Medulla oblongata (tissue), 1 donor: Measurements from ENCODE around the gene SLC6A9.

Source experiments
- DNase-seq: peaks from one replicate; pipeline ENCODE4 v3.0.0-alpha.2; 2015; ENCODE audit errors: extremely low spot score

The SLC6A9 gene

DNA sequence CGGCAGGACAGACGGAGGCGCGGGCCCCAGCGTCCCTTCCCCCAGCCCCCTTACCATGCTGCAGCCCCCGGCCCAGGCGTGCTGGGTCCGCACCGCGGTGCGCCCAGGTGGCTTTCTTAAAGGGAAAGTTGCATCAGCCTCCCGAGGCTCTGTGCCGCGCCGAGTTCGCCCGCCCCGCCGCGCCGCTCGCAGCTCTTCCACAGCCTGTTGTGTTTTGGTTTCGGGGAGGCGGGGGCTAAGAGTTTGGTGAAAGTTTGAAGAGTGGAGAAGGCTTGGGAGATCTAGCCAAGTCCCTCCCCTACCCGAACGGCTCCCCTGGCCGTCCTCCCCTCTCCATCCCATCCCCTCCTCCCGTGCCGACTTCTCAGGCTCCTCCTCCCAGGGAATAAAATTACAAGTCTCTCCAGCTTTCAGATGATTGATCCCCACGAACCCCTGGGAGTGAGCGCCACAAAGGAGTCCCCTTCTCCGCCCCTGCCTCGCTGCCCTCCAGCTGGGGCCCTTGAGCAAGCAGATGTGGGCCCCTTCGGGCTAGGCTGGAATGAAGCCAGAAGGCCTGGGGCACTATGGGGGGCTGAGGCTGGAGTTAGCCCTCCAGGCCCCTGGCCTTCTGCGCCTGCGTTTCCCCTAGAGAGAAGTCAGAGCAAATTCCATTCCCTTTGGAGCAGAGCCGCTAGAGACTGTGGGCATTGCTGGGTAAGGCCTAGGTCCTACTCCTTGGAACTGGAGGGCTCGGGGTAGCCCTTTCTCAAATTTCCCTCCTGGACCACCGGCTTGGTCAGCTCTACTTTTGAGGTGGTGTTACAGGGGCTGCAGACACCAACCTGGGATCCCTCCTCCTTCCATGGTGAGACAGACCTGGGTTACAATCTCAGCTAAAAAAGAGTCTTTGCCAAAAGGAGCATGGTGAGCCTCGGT, at the start of gene SLC6A9:
Gene SLC6A9 (minus strand): TSS at position 211 of the 918 bp plus-strand sequence. CDS start 7,185 bp downstream, outside the sequence.
- DNase-seq: peak; percentile 56

DNA sequence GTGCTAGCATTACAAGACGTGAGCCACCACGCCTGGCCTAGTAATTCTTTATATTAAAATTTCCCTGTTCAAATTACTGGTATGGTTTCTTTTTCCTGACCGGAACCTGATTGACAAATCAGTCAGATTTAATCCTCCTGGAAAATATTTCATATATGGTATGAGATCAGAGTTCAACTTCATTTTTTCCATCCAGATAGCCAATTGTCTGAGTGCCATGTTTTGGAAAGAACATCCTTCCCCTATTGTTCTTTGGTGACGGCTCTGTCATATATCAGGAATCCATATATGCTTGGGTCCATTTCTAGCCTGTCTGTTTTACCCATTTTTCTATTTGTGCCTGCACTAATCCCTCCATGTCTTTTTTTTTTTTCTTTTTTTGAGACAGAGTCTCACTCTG, 48.3 kb upstream of the SLC6A9 start:
- DNase-seq: no peak

DNA sequence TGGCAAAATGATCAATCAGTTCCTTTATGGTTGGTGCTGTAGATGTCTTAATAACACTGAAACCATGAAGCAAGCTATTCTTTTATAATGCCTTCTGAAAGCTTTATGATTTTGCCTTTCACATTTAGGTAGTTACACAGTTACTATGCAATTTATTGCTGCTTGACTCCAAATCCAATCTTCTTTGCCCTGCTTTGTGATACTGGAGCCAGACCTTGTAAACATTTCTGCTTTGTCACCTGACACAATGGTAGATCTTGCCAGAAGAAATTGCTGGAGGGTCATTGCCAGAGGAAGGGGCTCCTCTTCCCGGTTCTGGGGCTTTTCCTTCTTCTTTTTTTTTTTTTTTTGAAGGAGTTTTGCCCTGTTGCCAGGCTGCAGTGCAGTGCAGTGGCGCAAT, 46.8 kb upstream of the SLC6A9 start:
- no peak for DNase-seq

DNA sequence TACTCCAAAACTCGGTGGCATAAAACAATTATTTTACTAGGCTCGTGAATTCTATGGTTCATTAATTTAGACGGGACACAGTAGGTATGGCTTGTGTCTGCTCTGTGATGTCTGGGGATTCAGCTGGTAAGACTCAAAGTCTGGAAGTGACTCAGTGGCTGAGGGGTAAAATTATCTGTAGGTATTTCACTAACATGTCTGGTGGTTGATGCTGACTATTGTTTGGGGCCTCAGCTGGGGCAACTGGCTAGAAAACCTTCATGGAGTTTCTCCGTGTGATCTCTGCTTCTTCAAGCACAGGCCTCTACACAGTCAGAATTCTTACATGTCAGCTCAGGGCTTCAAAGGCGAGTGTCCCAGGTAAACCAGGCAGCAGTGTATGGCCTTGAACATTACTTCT, 46.2 kb upstream of the SLC6A9 start:
- DNase-seq: no peak

DNA sequence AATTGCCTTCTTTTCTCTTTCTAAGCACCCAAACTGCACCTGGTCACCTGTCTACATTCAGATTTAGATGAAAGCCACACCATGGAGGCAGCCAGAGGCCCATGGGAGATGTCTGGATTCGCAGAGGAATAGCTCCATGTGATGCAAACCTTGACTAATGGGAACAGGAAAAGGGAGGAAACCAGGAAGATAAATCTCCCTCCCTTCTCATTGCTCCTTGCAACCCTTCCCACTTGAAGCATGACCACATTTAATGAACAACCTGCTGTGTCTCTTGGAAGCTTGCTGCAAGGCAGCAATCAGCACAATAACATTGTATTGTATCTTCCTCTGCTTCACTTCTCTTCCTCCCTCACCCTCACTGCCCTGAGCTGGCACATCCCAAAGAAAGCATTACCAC, 44.8 kb upstream of the SLC6A9 start:
- no peak for DNase-seq

DNA sequence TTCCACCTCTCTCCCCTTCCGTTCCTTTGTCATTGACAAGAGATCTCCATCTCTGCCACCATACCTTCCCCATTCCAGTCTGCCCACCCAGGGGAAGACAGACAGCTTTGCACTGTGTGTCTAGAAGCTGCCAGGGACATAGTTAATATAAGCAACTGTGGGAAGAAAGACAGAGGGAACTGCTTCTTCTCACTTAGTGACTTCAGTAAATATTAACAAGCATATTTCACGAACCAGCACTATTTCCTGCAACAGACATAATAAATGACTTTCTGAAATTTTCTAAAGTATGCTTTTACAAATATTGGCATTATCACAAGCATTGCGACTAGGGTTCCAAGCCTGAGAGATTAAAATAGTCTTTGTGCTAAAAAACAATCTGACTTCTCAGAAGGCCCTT, 43.2 kb upstream of the SLC6A9 start:
- no peak for DNase-seq

DNA sequence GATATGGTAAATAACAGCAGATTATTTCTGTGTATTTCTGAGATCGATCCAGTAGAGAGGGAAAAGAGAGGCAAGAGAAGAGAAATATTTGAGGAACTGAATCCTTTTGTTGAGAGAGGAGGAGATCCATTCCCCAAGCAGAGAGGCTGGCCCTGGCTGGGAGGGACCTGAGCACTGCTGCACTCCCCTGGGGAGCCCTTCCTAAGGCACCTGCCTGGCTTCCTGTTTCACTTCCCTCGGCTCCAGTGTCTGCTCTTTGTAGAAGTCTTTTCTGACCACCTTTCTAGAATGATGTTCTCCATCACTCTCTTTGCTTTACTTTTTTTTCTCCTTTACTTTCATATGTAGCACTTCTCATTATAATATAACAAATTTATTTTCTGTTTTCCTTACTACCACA, 42.3 kb upstream of the SLC6A9 start:
- no peak for DNase-seq

DNA sequence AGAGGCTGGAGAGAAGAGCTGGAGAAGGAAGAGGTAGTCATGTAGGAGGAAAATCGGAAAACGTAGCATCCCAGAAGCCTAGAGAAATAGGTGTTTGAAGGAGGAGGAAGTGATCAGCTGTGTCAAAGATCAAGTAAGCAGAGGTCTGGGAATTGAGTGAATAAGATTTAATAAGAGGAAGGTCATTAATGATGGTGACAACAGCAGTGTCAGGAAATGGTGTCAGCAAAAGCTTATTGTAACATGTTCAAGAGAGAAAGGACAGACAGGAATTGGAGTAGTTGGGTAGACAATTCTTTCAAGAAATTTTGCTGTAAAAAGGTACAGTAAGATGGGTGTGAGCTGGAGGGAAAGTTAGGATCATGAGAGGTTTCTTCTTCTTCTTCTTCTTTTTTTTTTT, 41.6 kb upstream of the SLC6A9 start:
- no peak for DNase-seq

DNA sequence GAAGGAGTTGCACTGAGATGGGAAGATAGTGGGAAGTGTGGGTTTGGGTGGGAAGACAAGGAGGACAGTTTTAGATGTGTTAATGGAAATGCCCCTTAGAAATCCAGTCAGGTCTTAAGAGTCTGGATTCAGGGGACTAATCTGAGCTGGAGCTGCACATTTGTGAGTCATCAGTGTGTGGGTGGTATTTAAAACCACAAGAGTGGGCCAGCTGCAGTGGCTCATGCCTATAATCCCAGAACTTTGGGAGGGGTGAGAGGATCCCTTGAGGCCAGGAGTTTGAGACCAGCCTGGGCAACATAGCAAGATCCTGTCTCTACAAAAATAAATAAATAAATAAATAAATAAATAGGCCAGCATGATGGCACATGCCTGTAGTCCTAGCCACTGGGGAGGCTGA, 40.9 kb upstream of the SLC6A9 start:
- DNase-seq: no peak

DNA sequence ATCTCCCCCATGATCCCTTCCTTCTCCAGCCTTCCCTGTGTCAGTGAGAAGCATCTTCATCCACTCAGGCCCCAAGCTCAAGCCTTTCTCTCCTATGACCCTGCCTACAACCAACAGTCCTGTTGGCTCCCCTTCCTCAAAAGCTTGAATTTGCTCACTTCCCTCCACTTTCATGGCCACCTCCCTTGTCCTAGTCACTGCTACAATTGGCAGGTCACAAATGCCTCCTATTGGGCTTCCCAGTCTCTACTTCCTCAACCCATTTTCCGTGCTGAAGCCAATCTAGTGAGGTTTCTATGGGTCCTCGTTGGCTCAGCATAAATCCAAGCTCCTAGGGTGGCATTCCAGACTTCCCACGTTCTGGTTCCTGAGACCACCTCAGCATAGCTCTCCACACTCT, 40.2 kb upstream of the SLC6A9 start:
- no peak for DNase-seq

DNA sequence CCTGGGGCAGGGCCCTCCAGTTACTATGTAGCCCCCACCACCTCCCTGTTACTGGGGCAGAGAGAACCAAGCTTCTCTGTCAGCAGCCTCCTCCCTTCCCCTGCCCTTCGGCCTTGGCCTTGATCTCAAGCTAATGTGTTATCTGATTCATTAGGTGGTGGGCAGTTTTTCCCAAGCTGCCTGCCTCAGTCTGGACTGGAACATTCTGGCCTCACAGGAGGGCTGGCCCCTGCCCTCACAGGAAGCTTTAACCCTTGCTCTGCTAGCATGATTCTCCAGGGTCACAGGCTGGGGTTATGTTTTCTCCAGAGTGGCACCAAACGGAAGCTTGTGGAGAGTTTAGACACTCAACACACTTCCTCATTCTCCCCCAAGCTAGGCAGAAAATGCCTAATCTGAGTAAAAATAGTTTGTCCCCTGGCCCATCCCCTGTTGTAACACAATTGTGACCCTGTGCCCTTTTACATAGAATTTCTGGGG, 37.2 kb upstream of the SLC6A9 start:
- DNase-seq: peak; percentile 54

DNA sequence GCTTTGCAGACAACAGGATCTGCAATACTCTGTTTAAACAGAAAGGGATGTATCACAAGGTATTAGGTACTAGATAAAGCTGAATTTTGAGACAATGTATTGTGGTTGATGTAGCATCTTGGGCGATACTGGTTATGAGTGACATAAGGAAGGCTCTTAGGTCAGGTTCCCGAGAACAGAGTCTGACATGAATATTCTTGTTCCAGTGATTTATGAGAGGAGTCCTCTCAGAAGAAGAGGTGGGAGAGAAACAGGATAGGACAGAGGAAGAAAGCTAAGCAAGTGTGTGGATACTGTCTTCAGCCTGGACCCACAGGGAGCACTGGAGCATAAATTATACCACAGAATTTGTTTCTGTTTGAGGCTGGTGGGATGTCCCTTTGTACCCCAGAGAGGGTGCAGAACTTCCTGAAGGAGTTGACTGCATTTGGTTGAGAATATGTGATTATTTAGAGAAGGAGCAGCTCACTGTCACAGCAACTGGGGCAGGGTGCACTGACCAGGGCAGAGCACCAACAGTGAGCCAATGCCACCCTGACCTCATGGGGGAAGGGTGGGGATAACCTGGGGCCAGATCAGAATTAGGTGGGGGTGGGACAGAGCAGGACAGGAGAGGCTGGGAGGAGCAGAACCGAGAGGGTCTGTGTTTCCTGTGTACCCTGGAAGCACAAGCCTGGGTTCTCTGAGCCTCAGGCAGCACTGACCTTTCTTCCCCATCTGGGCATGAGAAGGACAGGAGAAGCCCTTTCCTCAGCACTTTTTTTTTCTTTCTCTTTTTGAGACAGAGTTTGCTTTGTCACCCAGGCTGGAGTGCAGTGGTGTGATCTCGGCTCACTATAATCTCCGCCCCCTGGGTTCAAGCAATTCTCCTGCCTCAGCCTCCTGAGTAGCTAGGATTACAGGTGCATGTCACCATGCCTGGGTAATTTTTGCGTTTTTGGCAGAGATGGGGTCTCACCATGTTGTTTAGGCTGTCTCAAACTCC, 36.3 kb upstream of the SLC6A9 start:
- DNase-seq: no peak

DNA sequence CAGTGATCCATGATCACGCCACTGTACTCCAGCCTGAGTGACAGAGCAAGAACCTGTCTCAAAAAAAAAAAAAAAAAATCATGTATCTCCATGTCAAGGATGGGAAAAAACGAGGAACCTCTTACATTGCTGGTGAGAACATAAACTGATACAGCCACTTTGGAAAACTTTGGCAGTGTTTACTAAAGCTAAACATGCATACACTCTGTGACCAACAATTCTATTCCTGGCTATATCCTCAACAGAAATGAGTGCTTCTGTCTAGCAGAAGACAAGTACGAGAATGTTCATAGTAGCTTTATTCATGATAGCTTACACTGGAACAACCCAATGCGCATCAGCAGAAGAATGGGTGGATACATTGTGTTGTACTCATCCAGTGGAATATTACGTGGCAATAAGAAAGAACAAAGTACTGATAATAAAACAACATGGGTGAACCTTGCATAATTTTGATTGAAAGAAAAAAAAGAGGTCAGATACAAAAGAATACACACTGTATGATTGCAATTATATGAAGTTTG, 31.5 kb upstream of the SLC6A9 start:
- DNase-seq: no peak

DNA sequence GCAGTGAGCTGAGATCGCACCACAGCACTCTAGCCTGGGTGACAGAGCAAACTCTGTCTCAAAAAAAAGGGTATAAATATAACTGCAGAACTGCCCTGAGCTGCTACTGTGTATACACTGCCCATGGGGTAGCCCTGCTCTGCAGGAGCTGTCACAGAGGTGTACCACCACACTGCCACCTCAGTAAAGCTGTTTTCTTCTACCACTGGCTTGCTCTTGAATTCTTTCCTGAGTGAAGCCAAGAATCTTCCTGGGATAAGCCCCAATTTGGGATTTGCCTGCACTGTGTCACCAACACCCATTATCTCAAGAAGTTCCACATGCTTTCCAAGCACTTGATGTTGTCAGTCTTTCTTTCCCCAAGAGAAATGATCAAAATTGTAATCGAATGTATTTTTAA, 30.6 kb upstream of the SLC6A9 start:
- DNase-seq: no peak

DNA sequence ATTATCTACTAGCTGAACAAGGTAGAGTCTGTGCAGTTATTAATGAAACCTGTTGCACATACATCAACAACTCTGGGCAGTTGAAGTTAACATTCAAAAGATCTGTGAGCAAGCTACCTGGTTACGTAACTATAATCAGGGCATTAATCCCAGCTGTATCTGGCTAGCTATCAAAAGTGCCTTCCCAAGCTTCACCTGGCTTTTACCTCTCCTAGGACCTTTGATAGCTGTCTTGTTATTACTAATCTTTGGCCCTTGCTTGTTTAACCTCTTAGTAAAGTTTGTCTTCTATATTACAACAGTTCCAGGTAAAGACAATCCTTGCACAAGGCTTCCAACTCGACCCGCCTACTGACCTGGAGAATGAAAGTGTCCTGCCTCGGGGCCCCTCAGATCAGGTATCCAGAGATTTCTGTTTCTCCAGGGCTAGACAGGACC, 29.6 kb upstream of the SLC6A9 start:
- no peak for DNase-seq

DNA sequence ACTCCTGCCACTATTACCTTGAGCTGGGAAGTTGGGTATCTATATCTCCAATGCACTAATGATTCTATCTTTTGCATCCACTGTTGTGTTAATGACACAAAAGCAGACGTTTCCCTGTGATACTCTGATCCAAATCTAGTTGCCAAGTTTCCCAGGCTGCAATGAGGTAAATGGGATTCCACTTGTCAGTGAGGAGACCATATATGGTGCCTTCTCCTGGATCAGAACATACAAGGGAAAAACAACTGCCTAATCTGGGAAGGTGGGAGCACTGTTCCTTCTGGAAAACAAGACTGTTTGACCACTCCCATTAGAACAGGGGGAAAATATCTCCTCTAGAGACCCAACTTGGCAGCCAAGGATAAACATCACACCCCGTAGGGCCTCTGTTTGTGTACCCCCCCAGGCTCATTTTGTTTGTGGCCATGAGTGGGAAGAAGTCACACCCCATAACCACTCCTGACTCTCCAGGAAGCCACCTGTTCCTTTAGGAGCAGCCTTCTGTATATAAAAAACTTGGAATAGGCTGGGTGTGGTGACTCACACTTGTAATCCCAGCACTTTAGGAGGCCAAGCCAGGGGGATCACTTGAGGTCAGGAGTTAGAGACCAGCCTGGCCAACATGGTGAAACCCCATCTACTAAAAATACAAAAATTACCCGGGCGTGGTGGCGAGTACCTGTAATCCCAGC, 28.5 kb upstream of the SLC6A9 start:
- no peak for DNase-seq

DNA sequence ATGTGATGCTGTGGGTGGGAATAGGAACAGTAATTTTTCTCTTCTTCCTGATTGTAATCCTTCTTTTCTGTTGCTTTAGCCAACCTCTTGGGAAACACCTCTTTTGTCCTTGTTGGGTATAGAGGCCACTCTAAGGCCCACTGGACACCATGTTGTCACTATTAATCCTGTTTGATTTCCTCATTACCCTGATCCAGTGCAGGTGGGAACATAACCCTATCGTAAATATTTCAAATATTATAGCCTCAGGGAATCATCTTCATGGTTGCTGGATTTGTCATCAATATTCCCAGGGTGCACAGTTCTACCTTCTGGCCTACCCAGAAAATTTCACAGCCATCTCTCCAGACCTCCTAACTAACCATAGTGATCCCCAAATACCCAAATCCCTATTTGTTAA, 27.9 kb upstream of the SLC6A9 start:
- no peak for DNase-seq

DNA sequence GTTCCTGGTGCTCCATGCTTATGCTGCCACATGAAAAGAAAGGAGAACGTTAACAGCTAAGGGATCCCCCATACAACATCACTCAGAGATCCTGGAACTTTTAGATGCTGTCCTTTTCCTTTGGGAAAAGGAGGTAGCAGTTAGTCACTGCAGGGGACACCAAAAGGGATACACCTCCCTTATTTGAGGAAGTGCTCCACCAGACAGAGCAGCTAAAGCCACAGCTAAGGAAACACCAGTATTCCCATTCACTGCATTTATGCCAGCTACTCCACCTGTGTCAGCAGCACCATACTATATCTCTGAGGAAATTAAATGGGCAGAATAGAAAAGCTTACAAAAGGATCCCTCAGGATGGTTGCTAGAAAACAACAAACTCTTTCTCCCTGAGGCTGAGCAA, 26.0 kb upstream of the SLC6A9 start:
- no peak for DNase-seq

DNA sequence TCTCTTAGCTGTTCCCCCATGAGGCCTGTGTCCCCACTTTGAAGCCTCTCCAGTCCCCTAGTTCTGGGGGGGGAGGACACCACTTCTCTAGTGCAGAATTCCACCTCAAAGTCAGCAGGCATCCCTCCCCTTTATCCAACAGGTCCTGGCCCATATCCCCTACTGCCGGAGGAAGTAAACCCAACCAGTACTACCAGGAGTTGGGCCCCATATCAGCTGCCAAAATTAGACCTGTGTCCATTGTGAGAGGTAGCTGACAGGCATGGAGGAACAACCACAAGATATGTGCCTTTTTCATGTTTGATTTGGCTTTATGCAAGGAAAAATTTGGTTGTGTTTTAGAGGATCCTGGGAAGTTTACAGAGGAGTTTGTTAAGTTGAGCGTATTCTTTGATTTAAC, 22.1 kb upstream of the SLC6A9 start:
- DNase-seq: no peak

DNA sequence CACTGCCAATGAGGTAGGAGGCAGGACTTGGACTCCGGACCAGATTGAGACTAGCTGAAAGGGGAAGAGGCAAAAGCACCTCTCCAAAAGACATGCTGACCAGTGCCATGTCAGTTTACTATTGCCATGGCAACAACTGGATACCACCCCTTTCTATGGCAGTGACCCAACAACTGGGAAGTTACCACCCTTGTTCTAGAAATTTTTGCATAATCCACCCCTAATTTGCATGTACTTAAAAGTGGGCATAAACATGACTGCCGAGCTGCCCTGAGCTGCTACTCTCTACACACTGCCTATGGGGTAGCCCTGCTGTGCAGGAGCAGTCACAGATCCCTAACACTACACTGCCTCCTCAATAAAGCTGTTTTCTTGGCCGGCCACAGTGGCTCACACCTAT, 19.0 kb upstream of the SLC6A9 start:
- DNase-seq: no peak

DNA sequence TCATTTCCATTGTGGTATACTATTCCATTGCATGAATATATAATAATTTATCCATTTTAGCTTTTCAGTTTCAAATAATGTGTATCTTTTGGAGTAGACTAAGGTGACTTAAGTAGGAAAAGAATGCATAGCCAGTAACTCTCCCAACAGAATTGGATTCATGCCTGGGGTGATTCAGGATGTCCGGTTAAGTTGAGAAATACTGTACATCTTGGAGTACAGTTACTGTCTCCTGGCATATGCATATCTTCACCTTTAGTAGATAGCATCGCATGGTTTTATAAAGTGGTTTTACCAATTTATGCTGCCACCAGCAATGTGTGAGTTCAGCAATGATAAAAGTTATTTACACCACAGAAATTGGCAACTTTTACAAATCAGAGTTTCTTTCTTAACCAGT, 18.6 kb upstream of the SLC6A9 start:
- no peak for DNase-seq
